ENCODE data around the gene GNL3. TPM values are rescaled to one million over a fixed set of nuclear protein-coding genes. Genes with fewer than 3 reads are reported as not detected.

Gene GNL3
- total and polyA plus RNA-seq, 2 donors (not counting 1 experiment from before 2014, with no cell fraction given): 75.2 to 99.9 TPM

DNA sequence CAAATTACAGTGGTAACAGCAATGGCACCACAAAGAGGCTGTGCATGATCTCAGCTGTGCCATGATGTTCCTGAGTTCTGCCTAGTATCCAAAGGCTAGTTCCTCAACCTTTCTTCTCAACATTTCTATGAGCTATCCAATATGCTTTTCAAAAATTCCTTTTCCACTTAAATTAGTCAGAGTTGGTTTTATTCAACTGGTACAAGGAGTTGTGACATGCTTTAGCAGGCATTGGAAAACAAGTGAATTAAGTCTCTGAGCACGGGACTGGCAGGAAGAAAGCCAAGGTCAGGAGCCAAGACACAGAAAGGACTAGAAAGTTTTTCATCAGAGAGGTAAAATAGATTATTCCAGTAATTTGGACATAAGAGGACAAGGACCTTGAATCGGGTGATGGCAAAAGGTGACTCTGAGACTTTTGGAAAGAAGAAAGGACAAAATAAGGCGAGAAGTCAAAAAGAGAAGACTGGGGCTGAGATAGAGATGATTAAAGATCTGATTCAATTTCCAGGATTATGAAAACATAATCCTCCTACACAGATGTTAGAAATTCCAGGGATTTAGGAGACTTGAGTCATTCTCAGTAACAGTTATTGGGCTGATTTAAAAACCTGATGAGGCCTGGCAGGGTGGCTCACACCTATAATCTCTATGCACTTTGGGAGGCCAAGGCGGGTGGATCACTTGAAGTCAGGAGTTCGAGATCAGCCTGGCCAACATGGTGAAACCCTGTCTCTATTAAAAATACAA, 36.2 kb upstream of the GNL3 start:
- no peaks in the 10 kb centered on the region for H3K27me3 ChIP-seq (ENCODE audit: control insufficient read depth, insufficient read depth, low read length)
- H3K79me2 ChIP-seq (ENCODE audit: control insufficient read depth, insufficient read depth, low read length): no peaks in the 10 kb centered on the region
- H3K9ac ChIP-seq (ENCODE audit: insufficient read depth, low read length): no peak overlapping the region
- H4K20me1 ChIP-seq (ENCODE audit: control insufficient read depth, extremely low read depth, insufficient read depth, low read length): no peaks in the 10 kb centered on the region
- H3K36me3 ChIP-seq (ENCODE audit: control insufficient read depth, insufficient read depth, low read length): peaks cover 3% of the 10 kb centered on the region
- peak overlapping the region; percentile 68 for H3K27ac ChIP-seq (ENCODE audit: insufficient read depth, low read length)
- H3K9me3 ChIP-seq (ENCODE audit: control insufficient read depth, insufficient read depth, low read depth, low read length): no peaks in the 10 kb centered on the region
- no peak overlapping the region for H2AFZ ChIP-seq (ENCODE audit: low read length)
- peaks cover 3% of the 10 kb centered on the region for H3K4me1 ChIP-seq (ENCODE audit: control insufficient read depth, extremely low read depth, insufficient read depth, low read length)
- no peak overlapping the region for H3K4me2 ChIP-seq (ENCODE audit: extremely low read depth, insufficient read depth, low read length)
- H3K4me3 ChIP-seq (replicated peaks in 1 of 4; ENCODE audit: control extremely low read depth in 1 of 4, insufficient read depth in 1 of 4, low read depth in 3 of 4, low read length in 4 of 4): no peak overlapping the region
- DNase-seq (ENCODE audit: low read depth in 2 of 2): peak in 1 of 2 donors; percentile 72
- TF ChIP-seq EZH2 (IDR thresholded peaks at IDR 0.05; ENCODE audit: low read length, missing control alignments): no peak
- TF ChIP-seq CTCF (conservative IDR thresholded peaks at IDR 0.05 in 1 of 2, IDR thresholded peaks at IDR 0.05 in 1 of 2; ENCODE audit: low read depth in 1 of 2, low read length in 2 of 2): no peak

DNA sequence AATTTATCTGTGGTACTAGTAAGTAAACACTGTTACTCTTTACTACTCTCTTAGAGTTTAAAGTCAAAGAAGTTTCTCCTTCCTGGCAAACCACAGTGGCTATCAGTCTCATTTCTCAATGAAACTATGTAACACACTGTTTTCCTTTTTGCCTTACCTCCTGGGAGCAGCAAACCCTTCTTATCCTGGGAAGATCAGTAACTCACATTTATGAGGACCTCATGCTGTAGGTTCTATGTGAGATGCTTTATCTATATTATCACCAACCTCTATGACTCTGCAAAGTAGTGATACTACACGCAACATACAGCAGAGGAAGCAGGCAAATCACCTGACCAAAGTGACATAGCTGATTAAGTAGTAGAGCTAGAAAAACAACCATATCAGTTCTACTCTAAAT, 35.4 kb upstream of the GNL3 start:
- peak in 1 of 2 donors; percentile 15 for DNase-seq (ENCODE audit: low read depth in 2 of 2)
- H3K9me3 ChIP-seq (ENCODE audit: control insufficient read depth, insufficient read depth, low read depth, low read length): no peaks in the 10 kb centered on the region
- peak overlapping the region; percentile 38 for H3K27ac ChIP-seq (ENCODE audit: insufficient read depth, low read length)
- TF ChIP-seq EZH2 (IDR thresholded peaks at IDR 0.05; ENCODE audit: low read length, missing control alignments): no peak
- no peak for TF ChIP-seq CTCF (conservative IDR thresholded peaks at IDR 0.05 in 1 of 2, IDR thresholded peaks at IDR 0.05 in 1 of 2; ENCODE audit: low read depth in 1 of 2, low read length in 2 of 2)
- peaks cover 3% of the 10 kb centered on the region for H3K4me1 ChIP-seq (ENCODE audit: control insufficient read depth, extremely low read depth, insufficient read depth, low read length)
- no peaks in the 10 kb centered on the region for H4K20me1 ChIP-seq (ENCODE audit: control insufficient read depth, extremely low read depth, insufficient read depth, low read length)
- no peak overlapping the region for H2AFZ ChIP-seq (ENCODE audit: low read length)
- no peak overlapping the region for H3K4me3 ChIP-seq (replicated peaks in 1 of 4; ENCODE audit: control extremely low read depth in 1 of 4, insufficient read depth in 1 of 4, low read depth in 3 of 4, low read length in 4 of 4)
- H3K27me3 ChIP-seq (ENCODE audit: control insufficient read depth, insufficient read depth, low read length): no peaks in the 10 kb centered on the region
- H3K4me2 ChIP-seq (ENCODE audit: extremely low read depth, insufficient read depth, low read length): no peak overlapping the region
- no peaks in the 10 kb centered on the region for H3K79me2 ChIP-seq (ENCODE audit: control insufficient read depth, insufficient read depth, low read length)
- peaks cover 3% of the 10 kb centered on the region for H3K36me3 ChIP-seq (ENCODE audit: control insufficient read depth, insufficient read depth, low read length)
- no peak overlapping the region for H3K9ac ChIP-seq (ENCODE audit: insufficient read depth, low read length)

DNA sequence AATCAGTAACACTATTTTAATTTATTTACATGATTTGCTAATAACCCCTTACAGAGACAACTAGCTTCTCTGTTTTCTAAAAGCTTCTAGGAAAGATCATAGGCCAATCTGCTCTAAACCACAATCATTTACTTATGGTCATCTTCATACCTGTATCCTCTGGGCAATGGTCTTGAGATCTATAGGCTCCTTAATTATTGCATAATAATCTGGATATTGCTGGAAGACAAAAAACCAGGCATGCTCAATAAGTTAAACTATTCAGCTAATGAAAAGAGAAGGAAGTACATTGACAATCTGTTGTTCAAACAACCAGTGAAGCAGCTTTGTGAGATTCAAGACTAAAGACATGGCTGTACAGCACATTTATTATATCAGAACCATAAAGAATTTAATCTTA, 34.2 kb upstream of the GNL3 start:
- H3K4me1 ChIP-seq (ENCODE audit: control insufficient read depth, extremely low read depth, insufficient read depth, low read length): peaks cover 3% of the 10 kb centered on the region
- H3K9me3 ChIP-seq (ENCODE audit: control insufficient read depth, insufficient read depth, low read depth, low read length): no peaks in the 10 kb centered on the region
- H3K27me3 ChIP-seq (ENCODE audit: control insufficient read depth, insufficient read depth, low read length): no peaks in the 10 kb centered on the region
- H3K36me3 ChIP-seq (ENCODE audit: control insufficient read depth, insufficient read depth, low read length): peaks cover 3% of the 10 kb centered on the region
- no peaks in the 10 kb centered on the region for H3K79me2 ChIP-seq (ENCODE audit: control insufficient read depth, insufficient read depth, low read length)
- H2AFZ ChIP-seq (ENCODE audit: low read length): no peak overlapping the region
- H3K27ac ChIP-seq (ENCODE audit: insufficient read depth, low read length): no peak overlapping the region
- no peak overlapping the region for H3K4me2 ChIP-seq (ENCODE audit: extremely low read depth, insufficient read depth, low read length)
- H4K20me1 ChIP-seq (ENCODE audit: control insufficient read depth, extremely low read depth, insufficient read depth, low read length): no peaks in the 10 kb centered on the region
- no peak for TF ChIP-seq CTCF (conservative IDR thresholded peaks at IDR 0.05 in 1 of 2, IDR thresholded peaks at IDR 0.05 in 1 of 2; ENCODE audit: low read depth in 1 of 2, low read length in 2 of 2)
- TF ChIP-seq EZH2 (IDR thresholded peaks at IDR 0.05; ENCODE audit: low read length, missing control alignments): no peak
- H3K9ac ChIP-seq (ENCODE audit: insufficient read depth, low read length): no peak overlapping the region
- DNase-seq (ENCODE audit: low read depth in 2 of 2): no peak
- no peak overlapping the region for H3K4me3 ChIP-seq (replicated peaks in 1 of 4; ENCODE audit: control extremely low read depth in 1 of 4, insufficient read depth in 1 of 4, low read depth in 3 of 4, low read length in 4 of 4)
